GM13977 (cell line): ENCODE data around the gene ARSG.

ENCODE experiments used
- DNase-seq: peaks from one replicate; pipeline ENCODE4 v3.0.0; 2012; ENCODE audit warnings: low spot score
- CTCF ChIP-seq: IDR thresholded peaks from 2 replicates; pipeline ENCODE4 v1.5.1; 2012; ENCODE audit warnings: mild to moderate bottlenecking, control low read depth; ENCODE audit not compliant: insufficient read depth; ENCODE audit errors: extremely low read depth, missing control alignments
- in situ Hi-C: fragments of 300-500 bp; cut with MboI; formaldehyde crosslinking; loops from one replicate; pipeline ENCODE4 v1.12.0; 2022; ENCODE audit warnings: low sequenced_read_pairs, low pct_unique_long_range_greater_than_20kb, mixed read lengths, inconsistent platforms; ENCODE audit not compliant: unreplicated experiment

ARSG gene

GRCh38 chr17:68297195-68297594 lies 5.9 kb downstream of the ARSG start:
- TF ChIP-seq CTCF: no peak
- in situ Hi-C loops: no loop called here
- DNase-seq: no peak

GRCh38 chr17:68298601-68299000 lies 7.3 kb downstream of the ARSG start:
- in situ Hi-C loops: no loop called here
- no peak for DNase-seq
- no peak for TF ChIP-seq CTCF

GRCh38 chr17:68299817-68300216 lies 8.5 kb downstream of the ARSG start:
- in situ Hi-C loops: no loop called here
- TF ChIP-seq CTCF: no peak

DNA sequence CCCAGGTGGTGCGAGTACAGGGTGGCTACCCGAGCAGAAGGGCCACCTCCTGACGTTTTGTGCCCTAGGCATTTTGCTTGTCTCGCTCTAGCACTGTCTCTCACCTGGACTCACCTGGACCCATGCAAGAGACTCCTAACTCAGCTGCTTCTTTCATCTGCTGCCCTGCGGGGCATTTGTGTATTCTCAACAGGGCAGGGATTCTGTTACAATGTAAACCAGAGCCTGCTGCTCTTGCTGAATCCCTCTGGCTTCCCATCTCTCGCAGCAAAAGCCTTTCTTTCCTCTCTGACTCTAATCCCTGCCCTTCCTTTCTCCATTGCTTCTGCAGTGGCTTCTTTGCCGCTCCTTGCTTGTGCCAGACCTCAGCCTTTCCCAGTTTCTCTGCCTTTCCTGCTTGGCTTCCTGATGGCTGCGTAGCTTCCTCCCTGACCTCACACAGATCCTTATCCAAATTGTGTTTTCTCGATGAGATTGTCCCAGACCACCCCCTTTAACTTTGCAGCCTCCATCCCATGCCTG lies 10.2 kb downstream of the ARSG start:
- no peak for DNase-seq
- TF ChIP-seq CTCF: no peak
- in situ Hi-C loops: no loop called here

More at GRCh38 chr17:68299817-68300216, 8.5 kb downstream of the ARSG start:
- DNase-seq: no peak

- no peak for DNase-seq
- in situ Hi-C loops: no loop called here
- TF ChIP-seq CTCF: no peak
These were observed 10.8 kb downstream of the ARSG start for GRCh38 chr17:68302066-68302564.

DNA sequence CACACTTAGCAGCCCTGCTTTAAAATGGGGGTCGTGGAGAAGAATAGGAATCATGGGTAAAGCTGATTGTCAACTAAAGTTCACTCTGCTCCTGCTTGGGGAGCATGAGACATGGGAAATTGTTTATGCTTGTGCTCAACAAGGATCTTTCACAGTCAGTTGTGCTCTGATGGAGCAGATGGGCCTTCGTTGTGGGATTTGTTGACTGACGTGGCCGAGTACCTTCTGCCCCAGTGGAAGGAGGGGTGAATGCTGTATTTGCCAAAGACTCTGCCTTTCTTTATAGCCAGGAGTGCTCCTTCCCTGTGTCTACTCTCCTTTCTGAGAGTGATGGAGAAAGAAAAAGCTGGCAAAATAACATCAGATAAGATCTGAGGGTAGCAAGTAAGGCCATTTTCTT lies 11.4 kb downstream of the ARSG start:
- TF ChIP-seq CTCF: no peak
- no peak for DNase-seq
- in situ Hi-C loops: no loop called here

- DNase-seq: no peak
- TF ChIP-seq CTCF: no peak
- in situ Hi-C loops: no loop called here
These were observed 13.4 kb downstream of the ARSG start for GRCh38 chr17:68304706-68305105.
